ENCODE results near the gene ZNF841. TPM values are rescaled to one million over a fixed set of nuclear protein-coding genes. Genes with fewer than 3 reads are reported as not detected.

The ZNF841 gene
- total RNA-seq, 6 donors from 2014 or later = 13.7 to 32.5 (median 17.1) TPM

DNA sequence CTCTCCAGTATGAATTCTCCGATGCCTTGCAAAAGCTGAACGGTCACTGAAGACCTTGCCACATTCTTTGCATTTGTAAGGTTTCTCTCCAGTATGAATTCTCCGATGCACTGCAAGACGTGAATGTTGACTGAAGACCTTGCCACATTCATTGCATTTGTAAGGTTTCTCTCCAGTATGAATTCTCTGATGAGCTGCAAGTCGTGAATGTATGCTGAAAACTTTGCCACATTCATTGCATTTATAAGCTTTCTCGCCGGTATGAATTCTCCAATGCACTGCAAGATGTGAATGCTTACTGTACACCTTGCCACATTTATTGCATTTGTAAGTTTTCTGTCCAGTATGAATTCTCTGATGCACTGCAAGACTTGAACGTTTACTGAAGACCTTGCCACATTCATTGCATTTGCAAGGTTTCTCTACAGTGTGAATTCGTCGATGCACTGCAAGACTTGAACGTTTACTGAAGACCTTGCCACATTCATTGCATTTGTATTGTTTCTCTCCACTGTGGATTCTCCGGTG, 20.0 kb upstream of the ZNF841 start:
- H3K9me3 ChIP-seq = peaks cover 84 to 100% (median 99%) of the 10 kb centered on the region in 4 donors
- TF ChIP-seq EP300 (IDR thresholded peaks at IDR 0.05) (no peak), POLR2A (IDR thresholded peaks at IDR 0.05) (no peak), POLR2AphosphoS5 (IDR thresholded peaks at IDR 0.05) (no peak)
- H3K36me3 ChIP-seq = peaks cover 12 to 59% (median 47%) of the 10 kb centered on the region in 4 donors
- H3K4me3 ChIP-seq = no peak overlapping the region
- ATAC-seq (ENCODE audit: low FRiP score in 2 of 2) = no peak
- WGBS, 2 donors = 94 to 95% methylated on average over 12 of the region's 12 CpGs
- no peak for DNase-seq
- no peak overlapping the region for H3K27ac ChIP-seq
- no peaks in the 10 kb centered on the region for H3K4me1 ChIP-seq
- H3K27me3 ChIP-seq = no peaks in the 10 kb centered on the region

DNA sequence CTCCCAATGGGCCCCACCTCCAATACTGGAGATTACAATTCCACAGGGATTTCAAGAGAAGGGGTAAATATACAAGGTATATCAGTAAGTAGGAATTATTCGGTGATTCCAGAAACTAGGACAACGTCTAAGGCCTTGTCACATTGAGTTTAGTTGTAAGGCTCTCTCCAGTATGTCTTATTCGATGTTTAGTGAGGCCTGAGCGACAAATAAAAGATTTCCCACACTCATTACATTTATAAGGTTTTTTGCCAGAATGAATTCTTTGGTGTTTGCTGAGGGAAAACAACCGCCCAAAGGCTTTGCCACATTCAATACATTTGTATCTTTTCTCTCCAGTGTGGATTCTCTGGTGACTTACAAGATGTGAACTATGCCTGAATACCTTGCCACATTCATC, 19.1 kb upstream of the ZNF841 start:
- no peak for ATAC-seq (ENCODE audit: low FRiP score in 2 of 2)
- peaks cover 12 to 50% (median 39%) of the 10 kb centered on the region in 4 donors for H3K36me3 ChIP-seq
- TF ChIP-seq POLR2AphosphoS5 (IDR thresholded peaks at IDR 0.05) (no peak), POLR2A (IDR thresholded peaks at IDR 0.05) (no peak), EP300 (IDR thresholded peaks at IDR 0.05) (no peak)
- TF ChIP-seq, protein P1, sequence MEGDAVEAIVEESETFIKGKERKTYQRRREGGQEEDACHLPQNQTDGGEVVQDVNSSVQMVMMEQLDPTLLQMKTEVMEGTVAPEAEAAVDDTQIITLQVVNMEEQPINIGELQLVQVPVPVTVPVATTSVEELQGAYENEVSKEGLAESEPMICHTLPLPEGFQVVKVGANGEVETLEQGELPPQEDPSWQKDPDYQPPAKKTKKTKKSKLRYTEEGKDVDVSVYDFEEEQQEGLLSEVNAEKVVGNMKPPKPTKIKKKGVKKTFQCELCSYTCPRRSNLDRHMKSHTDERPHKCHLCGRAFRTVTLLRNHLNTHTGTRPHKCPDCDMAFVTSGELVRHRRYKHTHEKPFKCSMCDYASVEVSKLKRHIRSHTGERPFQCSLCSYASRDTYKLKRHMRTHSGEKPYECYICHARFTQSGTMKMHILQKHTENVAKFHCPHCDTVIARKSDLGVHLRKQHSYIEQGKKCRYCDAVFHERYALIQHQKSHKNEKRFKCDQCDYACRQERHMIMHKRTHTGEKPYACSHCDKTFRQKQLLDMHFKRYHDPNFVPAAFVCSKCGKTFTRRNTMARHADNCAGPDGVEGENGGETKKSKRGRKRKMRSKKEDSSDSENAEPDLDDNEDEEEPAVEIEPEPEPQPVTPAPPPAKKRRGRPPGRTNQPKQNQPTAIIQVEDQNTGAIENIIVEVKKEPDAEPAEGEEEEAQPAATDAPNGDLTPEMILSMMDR (IDR thresholded peaks at IDR 0.05) = no peak
- no peak overlapping the region for H3K4me3 ChIP-seq
- peaks cover 82 to 100% (median 98%) of the 10 kb centered on the region in 4 donors for H3K9me3 ChIP-seq
- no peak for DNase-seq
- WGBS, 2 donors = 99 to 100% methylated on average over 5 of the region's 5 CpGs
- H3K27ac ChIP-seq = no peak overlapping the region
- H3K4me1 ChIP-seq = no peaks in the 10 kb centered on the region
- H3K27me3 ChIP-seq = no peaks in the 10 kb centered on the region

DNA sequence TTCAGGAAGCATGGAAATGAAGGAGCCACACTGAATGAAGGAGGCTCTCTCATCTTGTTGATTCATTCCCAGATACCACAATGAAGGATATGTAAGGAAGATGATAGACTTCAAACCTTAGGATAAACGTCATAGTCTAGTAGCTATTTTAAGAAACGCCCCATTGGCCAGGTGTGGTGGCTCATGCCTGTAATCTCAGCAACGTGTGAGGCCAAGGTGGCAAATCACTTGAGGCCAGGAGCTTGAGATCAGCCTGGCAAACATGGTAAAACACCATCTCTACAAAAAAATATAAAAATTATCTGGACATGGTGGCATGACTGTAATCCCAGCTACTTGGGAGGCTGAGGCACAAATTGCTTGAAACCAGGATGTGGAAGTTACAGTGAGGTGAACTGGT, 17.1 kb upstream of the ZNF841 start:
- TF ChIP-seq, protein P1 (IDR thresholded peaks at IDR 0.05) = no peak
- H3K4me3 ChIP-seq = no peak overlapping the region
- H3K27me3 ChIP-seq = no peaks in the 10 kb centered on the region
- H3K4me1 ChIP-seq = no peaks in the 10 kb centered on the region
- ATAC-seq (ENCODE audit: low FRiP score in 2 of 2) (no peak), DNase-seq (no peak)
- H3K27ac ChIP-seq = no peak overlapping the region
- H3K36me3 ChIP-seq = peaks cover 12 to 29% (median 21%) of the 10 kb centered on the region in 4 donors
- WGBS, 2 donors = 91 to 92% methylated on average over 3 of the region's 3 CpGs
- peaks cover 81 to 100% (median 94%) of the 10 kb centered on the region in 4 donors for H3K9me3 ChIP-seq

DNA sequence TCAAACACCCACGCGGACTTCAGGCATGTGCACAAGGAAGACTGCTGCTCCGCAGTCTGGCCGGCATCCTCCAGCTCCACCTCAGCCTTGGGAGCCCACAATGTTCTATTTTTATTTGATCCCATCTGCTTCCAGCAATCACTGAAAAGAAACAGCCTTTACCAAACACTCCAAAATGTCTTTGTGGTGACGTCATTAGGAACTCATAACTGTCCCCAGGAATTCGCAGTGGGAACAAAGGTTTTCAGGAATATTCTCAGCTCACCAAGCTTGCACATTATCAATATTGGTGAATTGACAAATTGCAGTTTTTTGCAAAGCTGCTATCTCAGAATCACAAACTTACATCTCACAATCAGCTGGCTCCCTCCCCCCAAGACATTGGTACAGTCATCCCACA, 15.2 kb upstream of the ZNF841 start:
- 94 to 95% methylated on average over 6 of the region's 6 CpGs for WGBS, 2 donors
- DNase-seq (no peak), ATAC-seq (ENCODE audit: low FRiP score in 2 of 2) (no peak)
- no peak overlapping the region for H3K27ac ChIP-seq
- H3K9me3 ChIP-seq = peaks cover 74 to 98% (median 85%) of the 10 kb centered on the region in 4 donors
- TF ChIP-seq, protein P1 (IDR thresholded peaks at IDR 0.05) = no peak
- H3K4me1 ChIP-seq = no peaks in the 10 kb centered on the region
- no peak overlapping the region for H3K4me3 ChIP-seq
- H3K27me3 ChIP-seq = no peaks in the 10 kb centered on the region
- peaks cover under 1 to 11% (median 4%) of the 10 kb centered on the region in 4 donors for H3K36me3 ChIP-seq

DNA sequence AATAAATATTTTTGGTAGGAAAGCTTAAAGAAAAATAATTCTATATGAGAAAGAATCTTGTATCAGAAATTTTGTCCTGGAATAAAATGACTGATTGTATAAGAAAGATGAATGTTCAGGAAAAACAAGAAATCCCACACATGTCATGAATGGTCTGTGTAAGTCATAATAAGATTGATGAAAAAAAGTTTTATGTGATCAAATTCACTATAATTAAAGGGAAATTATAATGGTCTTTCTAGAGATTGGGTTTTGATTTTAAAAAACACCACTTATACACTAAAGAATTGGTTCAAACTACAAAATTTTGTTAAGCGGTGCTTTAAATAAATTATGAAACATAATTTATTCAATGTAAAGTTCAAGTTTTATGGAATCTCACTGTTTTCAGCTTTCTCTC, 7.2 kb upstream of the ZNF841 start:
- Histone ChIP-seq H3K27me3 (no peaks in the 10 kb centered on the region), H3K27ac (no peak overlapping the region), H3K9me3 (peaks cover 4 to 56% (median 48%) of the 10 kb centered on the region in 4 donors), H3K4me1 (no peaks in the 10 kb centered on the region), H3K36me3 (no peaks in the 10 kb centered on the region), H3K4me3 (no peak overlapping the region)
- DNase-seq = no peak
- no peak for ATAC-seq (ENCODE audit: low FRiP score in 2 of 2)
- no peak for TF ChIP-seq POLR2AphosphoS5 (IDR thresholded peaks at IDR 0.05)
- TF ChIP-seq EP300 (IDR thresholded peaks at IDR 0.05) = no peak
- no peak for TF ChIP-seq POLR2A (IDR thresholded peaks at IDR 0.05)
- WGBS, 2 donors = 91 to 96% methylated on average over 1 of the region's 1 CpG

DNA sequence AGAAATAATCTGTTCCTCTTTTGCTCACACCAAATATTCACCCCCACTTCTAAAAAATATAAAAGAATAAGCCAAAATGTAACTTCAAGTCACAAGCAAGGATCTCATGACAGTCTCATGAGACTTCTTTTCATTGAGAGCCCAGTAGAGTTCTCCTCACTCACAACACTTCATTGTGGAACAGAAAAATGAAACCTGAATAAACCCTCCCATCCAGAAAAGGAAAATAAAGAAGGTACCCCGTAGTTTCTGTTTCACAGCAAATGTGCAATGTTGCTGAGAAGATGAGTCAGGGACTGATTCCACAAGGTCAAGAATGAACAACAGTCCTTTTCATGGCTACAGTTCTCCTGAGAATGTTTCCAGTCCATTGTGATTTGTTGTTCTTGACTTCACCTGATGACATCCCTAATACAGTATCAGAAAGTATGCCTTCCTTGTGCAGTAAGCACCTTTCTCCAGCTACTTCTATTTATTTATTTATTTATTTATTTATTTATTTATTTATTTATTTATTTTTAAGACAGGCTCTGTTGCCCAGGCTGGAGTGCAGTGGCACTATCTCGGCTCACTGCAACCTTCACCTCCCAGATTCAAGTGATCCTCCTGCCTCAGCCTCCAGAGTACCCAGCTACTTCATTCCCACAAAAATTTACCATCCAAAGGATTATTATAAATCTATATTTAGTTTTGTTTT, 6.4 kb upstream of the ZNF841 start:
- no peak overlapping the region for H3K4me3 ChIP-seq
- no peak for ATAC-seq (ENCODE audit: low FRiP score in 2 of 2)
- TF ChIP-seq, protein P1 (IDR thresholded peaks at IDR 0.05) = no peak
- no peak for TF ChIP-seq POLR2A (IDR thresholded peaks at IDR 0.05)
- no peak for TF ChIP-seq POLR2AphosphoS5 (IDR thresholded peaks at IDR 0.05)
- TF ChIP-seq EP300 (IDR thresholded peaks at IDR 0.05) = no peak
- H3K9me3 ChIP-seq = peaks cover 0 to 56% (median 49%) of the 10 kb centered on the region in 4 donors
- DNase-seq = no peak
- H3K4me1 ChIP-seq = no peaks in the 10 kb centered on the region
- no peaks in the 10 kb centered on the region for H3K27me3 ChIP-seq
- no peaks in the 10 kb centered on the region for H3K36me3 ChIP-seq
- no peak overlapping the region for H3K27ac ChIP-seq
- 79 to 92% methylated on average over 2 of the region's 2 CpGs for WGBS, 2 donors
